Peyer's patch (tissue), 4 donors: ENCODE measurements around the gene SPDYE3.
"Not testable (repeated sequence)": the region's sequence is repeated elsewhere in the genome, so short reads cannot be mapped to it uniquely, and the experiment has no call there.

ENCODE experiments used
- POLR2A ChIP-seq, 2 donors: fragments of 450-650 bp; IDR thresholded peaks; one replicate each; pipeline ENCODE4 v1.5.1; 2017; ENCODE audit warnings: antibody characterized with exemption in 2 of 2, mild to moderate bottlenecking in 2 of 2, moderate library complexity in 2 of 2
- TF ChIP-seq, protein P1 (sequence below), 6 experiments: fragments of 450-650 bp in 4 of 6; fragments of 200-600 bp in 2 of 6; sonication (generic) in 1 of 6; IDR thresholded peaks; one replicate each; pipeline ENCODE4 v1.5.1; 2017 to 2019; ENCODE audit warnings: antibody characterized with exemption in 6 of 6, mild to moderate bottlenecking in 3 of 6, moderate library complexity in 1 of 6

DNA sequence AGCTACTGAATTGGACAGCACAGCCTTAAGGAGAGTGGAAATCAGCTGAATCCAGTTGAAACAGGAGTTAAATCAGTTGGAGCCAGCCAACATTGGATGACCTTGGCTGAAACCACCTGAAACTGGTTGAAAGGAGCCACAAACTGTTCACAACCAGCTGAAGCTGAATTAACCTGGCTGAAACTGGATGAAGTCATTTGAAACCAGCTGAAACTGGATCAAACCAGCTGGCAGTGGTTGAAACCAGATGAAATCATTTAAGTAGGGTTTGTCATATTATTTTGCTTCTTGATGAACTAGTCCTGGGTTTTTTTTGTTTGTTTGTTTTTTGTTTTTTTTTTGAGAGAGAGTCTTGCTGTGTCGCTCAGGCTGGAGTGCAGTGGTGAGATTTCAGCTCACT is 15.3 kb upstream of the SPDYE3 start:
- TF ChIP-seq, protein P1, sequence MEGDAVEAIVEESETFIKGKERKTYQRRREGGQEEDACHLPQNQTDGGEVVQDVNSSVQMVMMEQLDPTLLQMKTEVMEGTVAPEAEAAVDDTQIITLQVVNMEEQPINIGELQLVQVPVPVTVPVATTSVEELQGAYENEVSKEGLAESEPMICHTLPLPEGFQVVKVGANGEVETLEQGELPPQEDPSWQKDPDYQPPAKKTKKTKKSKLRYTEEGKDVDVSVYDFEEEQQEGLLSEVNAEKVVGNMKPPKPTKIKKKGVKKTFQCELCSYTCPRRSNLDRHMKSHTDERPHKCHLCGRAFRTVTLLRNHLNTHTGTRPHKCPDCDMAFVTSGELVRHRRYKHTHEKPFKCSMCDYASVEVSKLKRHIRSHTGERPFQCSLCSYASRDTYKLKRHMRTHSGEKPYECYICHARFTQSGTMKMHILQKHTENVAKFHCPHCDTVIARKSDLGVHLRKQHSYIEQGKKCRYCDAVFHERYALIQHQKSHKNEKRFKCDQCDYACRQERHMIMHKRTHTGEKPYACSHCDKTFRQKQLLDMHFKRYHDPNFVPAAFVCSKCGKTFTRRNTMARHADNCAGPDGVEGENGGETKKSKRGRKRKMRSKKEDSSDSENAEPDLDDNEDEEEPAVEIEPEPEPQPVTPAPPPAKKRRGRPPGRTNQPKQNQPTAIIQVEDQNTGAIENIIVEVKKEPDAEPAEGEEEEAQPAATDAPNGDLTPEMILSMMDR (IDR thresholded peaks at IDR 0.05) = not testable (repeated sequence)
- TF ChIP-seq POLR2A (IDR thresholded peaks at IDR 0.05) = not testable (repeated sequence)
